BJ (cell line): ENCODE results near the gene ZMYM1. TPM values are rescaled to one million over a fixed set of nuclear protein-coding genes. Genes with fewer than 3 reads are reported as not detected.
A peak's percentile ranks its signal among the peaks of the same experiment; 100 is the strongest.

ENCODE experiments used
- CTCF ChIA-PET: fragments of 350-600 bp; formaldehyde crosslinking; extraction: SDS; loops from one replicate; lab custom pipeline; 2021; ENCODE audit warnings: antibody characterized with exemption, inconsistent platforms; lab: Yijun Ruan, JAX
- POLR2A ChIA-PET: fragments of 300-600 bp; sonication (Branson Sonifier 250); formaldehyde crosslinking; extraction: SDS; loops from one replicate; lab custom pipeline; 2021; ENCODE audit warnings: antibody characterized with exemption; lab: Charles Lee
- DNase-seq: peaks from one replicate; pipeline ENCODE4 v3.0.0-alpha.2; 2011; ENCODE audit warnings: low read depth
- H3K27me3 ChIP-seq: 2 replicates; pipeline ENCODE4 v1.6.0; 2011; ENCODE audit warnings: low read length; ENCODE audit not compliant: control insufficient read depth, insufficient read depth
- H3K36me3 ChIP-seq: 2 replicates; pipeline ENCODE4 v1.5.1; 2011; ENCODE audit warnings: low read length; ENCODE audit not compliant: control insufficient read depth, insufficient read depth
- H3K4me3 ChIP-seq: 2 replicates; pipeline ENCODE4 v1.5.1; 2011; ENCODE audit warnings: low read depth, mild to moderate bottlenecking, control low read depth, low read length
- polyA plus RNA-seq: library from polyadenylated mRNA; depleted of rRNA; stranded (reverse); fragments of >200 nt; gene quantifications from 2 replicates; pipeline ENCODE4 v1.2.3, GENCODE V29; 2011
- TF ChIP-seq, protein P1 (sequence below): IDR thresholded peaks from 2 replicates; pipeline ENCODE4 v1.5.1; 2011; ENCODE audit warnings: low read depth, mild to moderate bottlenecking, control low read depth, inconsistent platforms, low read length, moderate library complexity; ENCODE audit not compliant: insufficient read depth

ZMYM1 gene
- polyA plus RNA-seq, 1 experiment: 7.0 TPM

DNA sequence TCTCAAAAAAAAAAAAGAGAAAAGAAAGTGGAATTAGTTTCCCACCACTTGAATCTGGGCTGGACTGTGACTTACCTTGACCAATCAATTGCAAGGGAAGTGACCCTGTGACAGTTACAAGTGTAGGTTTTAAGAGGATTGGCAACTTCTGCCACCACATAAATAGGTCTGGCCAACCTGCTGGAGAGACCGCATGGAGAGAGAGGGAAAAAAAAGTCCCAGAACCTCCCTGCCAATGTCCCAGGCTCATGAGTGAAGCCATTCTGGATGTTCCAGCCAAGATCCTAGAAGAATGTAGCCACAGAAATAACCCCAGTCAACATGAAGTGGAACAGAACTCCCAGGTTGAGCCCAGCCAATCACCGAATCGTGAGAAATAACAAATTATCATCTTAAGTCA is 35.7 kb upstream of the ZMYM1 start:
- H3K36me3 ChIP-seq: no peaks in the 10 kb centered on the region
- H3K27me3 ChIP-seq: no peaks in the 10 kb centered on the region
- TF ChIP-seq, protein P1, sequence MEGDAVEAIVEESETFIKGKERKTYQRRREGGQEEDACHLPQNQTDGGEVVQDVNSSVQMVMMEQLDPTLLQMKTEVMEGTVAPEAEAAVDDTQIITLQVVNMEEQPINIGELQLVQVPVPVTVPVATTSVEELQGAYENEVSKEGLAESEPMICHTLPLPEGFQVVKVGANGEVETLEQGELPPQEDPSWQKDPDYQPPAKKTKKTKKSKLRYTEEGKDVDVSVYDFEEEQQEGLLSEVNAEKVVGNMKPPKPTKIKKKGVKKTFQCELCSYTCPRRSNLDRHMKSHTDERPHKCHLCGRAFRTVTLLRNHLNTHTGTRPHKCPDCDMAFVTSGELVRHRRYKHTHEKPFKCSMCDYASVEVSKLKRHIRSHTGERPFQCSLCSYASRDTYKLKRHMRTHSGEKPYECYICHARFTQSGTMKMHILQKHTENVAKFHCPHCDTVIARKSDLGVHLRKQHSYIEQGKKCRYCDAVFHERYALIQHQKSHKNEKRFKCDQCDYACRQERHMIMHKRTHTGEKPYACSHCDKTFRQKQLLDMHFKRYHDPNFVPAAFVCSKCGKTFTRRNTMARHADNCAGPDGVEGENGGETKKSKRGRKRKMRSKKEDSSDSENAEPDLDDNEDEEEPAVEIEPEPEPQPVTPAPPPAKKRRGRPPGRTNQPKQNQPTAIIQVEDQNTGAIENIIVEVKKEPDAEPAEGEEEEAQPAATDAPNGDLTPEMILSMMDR: no peak
- CTCF ChIA-PET: no interaction called here
- no peak overlapping the region for H3K4me3 ChIP-seq
- DNase-seq: no peak
- POLR2A ChIA-PET: no interaction called here

DNA sequence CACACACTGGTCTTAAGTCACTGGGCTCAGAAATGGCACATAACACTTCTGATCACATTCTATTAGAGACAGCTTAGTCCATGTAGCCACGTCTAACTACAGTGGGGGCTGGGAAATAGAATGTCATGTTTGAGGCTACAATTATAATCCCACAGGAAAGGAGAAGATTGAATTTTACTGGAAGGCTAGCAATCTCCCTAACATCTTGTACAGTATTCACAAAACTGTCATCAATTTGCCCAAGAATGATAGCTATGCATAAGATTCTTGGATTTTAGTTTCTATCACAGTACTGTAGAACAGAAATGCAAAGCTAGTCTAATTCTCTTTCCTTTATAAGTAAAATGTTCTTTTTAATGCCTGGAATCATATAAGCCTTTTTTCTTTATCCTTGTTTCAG is 34.8 kb upstream of the ZMYM1 start:
- CTCF ChIA-PET: interaction anchor here (0.6 to 0.9 kb wide), 2 partner anchors 10 to 52 kb away, joined by 3 to 4 read pairs; no protein-coding TSS in a partner anchor
- TF ChIP-seq, protein P1: no peak
- POLR2A ChIA-PET: interaction anchor here (0.6 kb wide), 1 partner anchor 19 kb away, joined by 3 read pairs; no protein-coding TSS in a partner anchor
- Histone ChIP-seq H3K4me3 (no peak overlapping the region), H3K36me3 (no peaks in the 10 kb centered on the region), H3K27me3 (no peaks in the 10 kb centered on the region)
- DNase-seq: no peak

DNA sequence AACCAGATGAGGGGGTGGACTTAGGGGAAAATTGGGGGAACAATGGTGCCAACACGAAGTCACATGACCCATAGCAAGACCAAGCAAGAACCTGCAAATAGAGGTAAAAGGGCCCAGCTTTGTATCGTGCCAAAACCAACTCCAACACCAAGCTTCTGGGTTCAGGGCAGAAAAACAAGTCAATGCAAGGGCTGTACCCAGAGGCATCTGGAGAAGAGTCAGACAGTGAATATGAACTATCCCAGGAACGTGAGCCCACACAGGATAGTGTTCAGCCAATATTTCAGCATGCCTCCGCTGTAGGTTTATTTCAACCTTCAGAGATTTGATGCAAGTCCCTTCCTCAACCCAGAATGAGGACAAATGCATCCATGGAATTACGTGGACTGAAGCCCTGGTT is 32.5 kb upstream of the ZMYM1 start:
- no peak for DNase-seq
- TF ChIP-seq, protein P1: no peak
- ChIA-PET POLR2A (no interaction called here), CTCF (interaction anchor here (1.2 kb wide), 1 partner anchor 610 kb away, joined by 3 read pairs; no protein-coding TSS in a partner anchor)
- Histone ChIP-seq H3K27me3 (no peaks in the 10 kb centered on the region), H3K36me3 (no peaks in the 10 kb centered on the region), H3K4me3 (no peak overlapping the region)

DNA sequence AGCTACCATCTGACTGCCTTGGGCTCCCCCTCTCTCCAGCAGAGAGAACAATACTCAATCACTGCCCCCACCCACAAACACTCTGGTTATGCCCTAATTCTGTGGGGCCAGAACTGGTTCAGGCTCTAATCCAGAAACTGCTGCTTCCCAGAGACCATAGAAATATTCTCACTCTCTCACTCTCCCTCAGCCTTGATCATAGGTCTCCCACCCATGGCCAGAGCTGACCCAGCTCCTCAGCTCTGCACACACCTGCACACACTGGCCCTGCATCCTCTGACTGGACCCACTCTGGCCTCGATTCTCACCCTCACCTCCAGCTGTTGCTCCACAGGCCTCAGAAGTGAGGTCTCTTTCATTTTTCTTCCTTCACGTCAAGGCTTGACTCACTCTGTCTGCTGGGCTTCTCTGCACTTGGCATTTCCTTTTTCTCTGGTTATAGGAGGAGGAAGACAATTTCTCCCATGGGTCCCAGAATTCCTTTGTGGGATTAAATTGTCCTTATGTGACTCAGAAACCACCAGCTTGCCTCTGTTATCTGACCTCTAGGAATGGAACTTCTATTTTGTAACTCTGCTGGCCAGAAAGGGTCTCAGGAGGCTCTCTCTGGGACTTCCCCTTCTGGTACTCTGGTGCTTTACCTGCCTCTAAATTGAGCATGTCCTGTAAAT is 31.9 kb upstream of the ZMYM1 start:
- H3K36me3 ChIP-seq: no peaks in the 10 kb centered on the region
- H3K27me3 ChIP-seq: no peaks in the 10 kb centered on the region
- TF ChIP-seq, protein P1: no peak
- DNase-seq: peak; percentile 85
- ChIA-PET POLR2A (no interaction called here), CTCF (interaction anchor here (1.2 kb wide), 1 partner anchor 609 kb away, joined by 3 read pairs; no protein-coding TSS in a partner anchor)
- H3K4me3 ChIP-seq: no peak overlapping the region

DNA sequence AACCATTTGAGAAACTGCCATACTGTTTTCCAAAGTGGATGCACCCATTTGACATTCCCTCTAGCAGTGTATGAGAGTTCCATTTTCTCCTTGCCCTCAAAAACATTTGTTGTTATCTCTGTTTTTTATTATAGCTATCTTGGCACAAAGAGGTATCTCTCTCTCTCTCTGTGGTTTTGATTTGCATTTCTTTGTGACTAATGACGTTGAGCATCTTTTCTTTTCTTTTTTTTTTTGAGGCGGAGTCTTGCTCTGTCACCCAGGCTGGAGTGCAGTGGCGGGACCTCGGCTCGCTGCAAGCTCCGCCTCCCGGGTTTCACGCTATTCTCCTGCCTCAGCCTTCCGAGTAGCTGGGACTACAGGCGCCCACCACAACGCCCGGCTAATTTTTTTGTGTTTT is 30.1 kb upstream of the ZMYM1 start:
- ChIA-PET CTCF (no interaction called here), POLR2A (interaction anchor here (0.6 to 0.7 kb wide), 2 partner anchors 436 to 1965 kb away, joined by 6 to 7 read pairs; no protein-coding TSS in a partner anchor)
- no peak for DNase-seq
- no peak overlapping the region for H3K4me3 ChIP-seq
- TF ChIP-seq, protein P1: no peak
- H3K27me3 ChIP-seq: no peaks in the 10 kb centered on the region
- H3K36me3 ChIP-seq: no peaks in the 10 kb centered on the region
